GM21360 (cell line): Measurements from ENCODE around the gene USP24.
A peak's percentile ranks its signal among the peaks of the same experiment; 100 is the strongest.

Experiments
- ATAC-seq: cut with Tn5 transposase; IDR thresholded peaks from one replicate; pipeline ENCODE4 v1.9.1; 2021; ENCODE audit warnings: mild to moderate bottlenecking, moderate library complexity; ENCODE audit not compliant: unreplicated experiment

The USP24 gene

DNA sequence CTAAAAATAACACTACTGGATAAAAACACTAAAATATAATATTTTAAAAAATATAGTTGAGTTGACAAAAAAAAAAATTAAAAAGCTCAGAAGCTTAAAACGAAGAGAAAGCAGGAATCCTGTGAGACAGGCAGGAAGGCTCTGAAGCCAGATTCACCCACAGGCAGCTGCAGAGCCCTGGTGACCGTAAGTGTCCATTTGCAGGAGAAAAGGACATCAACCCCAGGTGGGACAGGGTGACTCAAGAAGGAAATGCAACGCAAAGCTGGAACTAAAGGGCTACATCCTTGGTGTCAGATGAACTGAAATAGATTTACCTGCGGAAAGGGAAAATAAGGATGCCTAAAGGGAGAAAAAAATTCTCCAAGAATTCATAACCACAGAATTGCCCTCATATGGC is 46.8 kb downstream of the USP24 start:
- no peak for ATAC-seq

- no peak for ATAC-seq
Measured at GRCh38 chr1:55167224-55167871, 47.8 kb downstream of the USP24 start.

- no peak for ATAC-seq
Measured at GRCh38 chr1:55164906-55165305, 50.3 kb downstream of the USP24 start.

- ATAC-seq: no peak
Measured at GRCh38 chr1:55159571-55159970, 55.6 kb downstream of the USP24 start.

DNA sequence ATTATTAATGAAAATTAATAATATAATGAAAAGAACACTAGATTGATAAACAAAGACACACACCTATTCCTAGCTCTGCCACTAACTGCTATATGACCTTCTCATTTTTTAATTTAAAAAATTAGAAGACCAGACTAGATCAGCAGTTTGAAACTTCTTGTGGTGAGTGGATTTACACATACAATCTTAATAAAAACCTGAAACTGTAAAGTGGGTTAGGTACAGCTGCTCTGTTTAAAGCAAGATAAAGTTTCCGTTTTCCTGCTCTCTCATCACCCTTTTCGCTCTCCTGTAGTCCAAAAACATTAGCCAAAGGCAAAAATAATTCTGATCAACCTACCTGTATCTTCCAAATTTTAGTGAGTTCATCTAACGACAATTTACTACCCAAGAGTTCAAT is 58.6 kb downstream of the USP24 start:
- ATAC-seq: no peak

- ATAC-seq: no peak
Measured at GRCh38 chr1:55156093-55156492, 59.1 kb downstream of the USP24 start.

- no peak for ATAC-seq
Measured at GRCh38 chr1:55155522-55155921, 59.6 kb downstream of the USP24 start.

DNA sequence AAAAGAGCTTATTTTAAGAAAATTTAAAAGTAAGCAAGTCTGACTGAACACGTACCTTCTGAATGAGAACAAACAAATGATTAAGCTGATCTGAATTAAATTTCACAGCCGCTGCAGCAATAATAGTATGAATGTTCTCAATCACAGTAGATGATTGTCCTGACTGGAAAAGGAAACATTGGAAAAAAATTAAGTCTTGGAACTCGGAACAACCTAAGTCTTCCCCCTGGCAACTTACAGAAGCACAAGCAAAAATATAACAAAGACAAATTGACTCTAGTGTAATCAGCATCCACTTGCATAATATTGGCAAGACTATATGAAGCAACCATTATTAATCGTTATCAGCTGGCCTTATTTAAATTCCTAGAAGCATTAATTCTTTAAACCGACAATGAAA is 60.5 kb downstream of the USP24 start:
- no peak for ATAC-seq

- ATAC-seq: no peak
Measured at GRCh38 chr1:55153031-55153430, 62.1 kb downstream of the USP24 start.

DNA sequence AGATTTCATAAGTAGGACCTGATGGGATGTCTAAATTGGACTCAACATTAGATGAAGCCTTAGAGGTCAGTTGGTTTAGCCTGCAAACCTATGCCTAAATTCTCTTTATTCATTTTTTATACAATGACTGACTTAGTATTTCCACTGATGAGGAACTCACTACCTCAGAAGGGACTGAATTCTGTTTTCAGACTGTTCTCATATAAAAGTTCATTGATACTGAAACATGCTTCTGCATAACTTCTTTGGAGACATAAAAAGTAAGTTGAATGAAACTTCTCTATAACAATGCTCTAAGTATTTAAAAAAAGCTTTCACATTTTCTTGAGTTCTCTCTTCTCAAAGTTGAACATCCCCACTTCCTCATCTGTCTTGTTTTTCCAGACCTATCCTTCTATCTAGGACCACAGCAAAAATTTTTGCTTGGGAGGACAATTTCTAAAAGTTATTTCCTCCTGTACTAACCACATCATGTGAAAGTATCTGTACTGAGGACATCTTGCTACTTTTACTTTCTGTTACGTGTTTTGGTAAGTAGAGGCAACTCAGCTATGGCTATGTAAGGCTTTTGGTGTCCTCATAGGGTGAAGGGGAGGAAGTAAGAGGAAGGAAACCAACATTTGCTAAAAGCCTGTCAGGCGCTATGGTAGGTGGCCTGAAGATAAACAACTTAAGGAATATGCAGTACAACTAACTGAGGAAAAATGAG is 64.1 kb downstream of the USP24 start:
- ATAC-seq: peak; percentile 73

- no peak for ATAC-seq
Measured at GRCh38 chr1:55148676-55149075, 66.5 kb downstream of the USP24 start.

- ATAC-seq: no peak
Measured at GRCh38 chr1:55147524-55147923, 67.6 kb downstream of the USP24 start.

DNA sequence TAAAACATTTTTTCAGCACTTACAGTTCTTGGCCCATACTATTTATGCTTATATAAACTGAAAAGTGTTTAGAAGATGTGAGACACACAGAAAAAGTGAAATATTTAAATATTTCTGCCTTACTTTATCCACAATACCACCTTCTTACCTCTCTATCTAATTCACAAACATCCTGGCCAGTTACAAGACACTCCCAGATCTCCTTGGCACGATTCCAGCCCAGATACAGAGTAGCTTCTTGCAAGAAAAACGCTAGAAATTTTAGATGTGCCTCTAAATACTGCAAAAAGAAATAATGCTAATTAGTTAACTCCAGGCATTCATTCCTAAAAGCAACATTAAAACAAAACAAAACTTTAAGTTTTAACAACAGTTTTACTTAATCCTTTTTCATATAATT is 68.4 kb downstream of the USP24 start:
- no peak for ATAC-seq

DNA sequence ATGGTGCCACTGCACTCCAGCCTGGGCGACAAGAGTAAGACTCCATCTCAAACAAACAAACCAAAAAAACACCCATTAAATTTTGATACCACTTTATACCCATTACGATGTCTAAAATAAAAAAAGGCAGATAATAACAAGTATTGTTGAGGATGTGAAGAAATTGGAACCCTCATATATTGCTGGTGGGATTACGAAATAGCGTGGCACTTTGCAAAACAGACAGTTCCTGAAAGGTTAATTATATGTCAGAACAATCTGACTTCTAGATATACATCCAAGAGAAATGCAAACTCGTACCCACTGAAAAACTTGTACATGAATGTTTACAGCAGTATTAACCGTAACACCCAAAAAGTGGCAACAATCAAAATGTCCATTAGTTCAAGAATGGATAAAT is 70.3 kb downstream of the USP24 start:
- ATAC-seq: no peak

DNA sequence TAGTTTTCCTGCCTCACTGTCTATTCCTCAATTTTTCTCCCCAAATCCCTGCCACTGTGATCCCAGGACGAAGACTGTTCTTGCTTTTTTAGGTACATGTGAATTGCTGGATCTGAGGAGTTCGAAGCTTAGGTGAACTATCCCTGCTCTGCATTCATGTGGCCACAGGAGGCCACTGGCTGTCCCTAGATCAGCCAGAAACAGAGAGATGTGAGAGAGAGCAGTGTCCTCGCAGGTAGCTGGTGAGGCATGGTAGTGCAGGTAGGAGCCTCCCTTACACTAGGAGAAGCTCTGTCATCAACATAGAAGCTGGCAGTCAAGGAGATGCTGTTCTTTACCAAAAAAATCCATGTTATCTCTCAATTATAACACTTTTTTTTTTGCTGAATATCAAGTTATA is 71.5 kb downstream of the USP24 start:
- ATAC-seq: no peak

DNA sequence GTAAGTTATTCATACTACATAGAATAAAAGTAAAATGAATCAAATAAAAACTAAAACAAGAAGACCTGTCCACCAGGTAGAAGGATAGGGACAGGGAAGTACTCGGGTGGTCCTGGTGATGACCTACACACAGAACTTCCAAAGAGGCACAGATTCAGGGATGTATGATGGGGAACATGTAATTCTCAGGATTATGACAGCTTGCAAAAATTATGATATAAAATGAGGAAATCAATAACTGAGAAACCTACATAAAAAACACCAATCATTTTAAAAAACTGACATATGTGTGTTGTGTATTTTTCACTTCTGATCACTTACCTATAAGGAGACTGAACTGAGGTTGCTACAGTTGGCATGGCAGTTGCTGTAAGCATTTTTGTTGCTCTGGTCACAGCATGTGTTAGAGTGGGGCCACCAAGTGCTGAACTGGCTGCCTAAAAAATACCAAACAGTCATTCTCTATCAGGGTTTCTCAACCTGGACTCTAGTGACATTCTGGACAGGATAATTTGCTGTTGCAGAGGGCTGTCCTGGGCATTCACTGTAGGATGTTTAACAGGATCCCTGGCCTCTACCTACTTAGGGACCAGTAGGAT is 73.8 kb downstream of the USP24 start:
- ATAC-seq: no peak

DNA sequence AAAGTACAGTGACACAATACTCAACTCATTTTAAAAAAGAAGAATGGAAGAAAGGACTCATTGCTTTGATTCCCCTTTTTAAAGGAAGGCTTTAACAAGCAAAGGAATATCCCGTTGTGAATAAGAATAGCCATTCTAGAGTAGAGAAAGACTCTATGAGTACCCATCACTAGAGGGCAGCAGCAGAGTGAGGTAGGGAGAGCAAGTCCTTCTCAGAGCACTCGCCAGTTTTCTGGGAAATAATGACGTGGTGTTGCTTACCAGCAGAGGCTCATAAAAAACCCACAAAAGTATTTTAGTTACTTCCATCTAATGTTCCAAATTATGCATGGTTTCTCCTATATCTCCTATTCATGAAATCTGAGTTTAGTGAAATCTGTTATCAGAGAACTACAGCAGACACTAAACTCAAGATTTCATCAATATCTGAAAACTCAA is 74.6 kb downstream of the USP24 start:
- peak; percentile 83 for ATAC-seq

GRCh38 chr1:55140137-55140536 is 75.0 kb downstream of the USP24 start:
- ATAC-seq: no peak

- ATAC-seq: no peak
Measured at GRCh38 chr1:55138823-55139222, 76.3 kb downstream of the USP24 start.

DNA sequence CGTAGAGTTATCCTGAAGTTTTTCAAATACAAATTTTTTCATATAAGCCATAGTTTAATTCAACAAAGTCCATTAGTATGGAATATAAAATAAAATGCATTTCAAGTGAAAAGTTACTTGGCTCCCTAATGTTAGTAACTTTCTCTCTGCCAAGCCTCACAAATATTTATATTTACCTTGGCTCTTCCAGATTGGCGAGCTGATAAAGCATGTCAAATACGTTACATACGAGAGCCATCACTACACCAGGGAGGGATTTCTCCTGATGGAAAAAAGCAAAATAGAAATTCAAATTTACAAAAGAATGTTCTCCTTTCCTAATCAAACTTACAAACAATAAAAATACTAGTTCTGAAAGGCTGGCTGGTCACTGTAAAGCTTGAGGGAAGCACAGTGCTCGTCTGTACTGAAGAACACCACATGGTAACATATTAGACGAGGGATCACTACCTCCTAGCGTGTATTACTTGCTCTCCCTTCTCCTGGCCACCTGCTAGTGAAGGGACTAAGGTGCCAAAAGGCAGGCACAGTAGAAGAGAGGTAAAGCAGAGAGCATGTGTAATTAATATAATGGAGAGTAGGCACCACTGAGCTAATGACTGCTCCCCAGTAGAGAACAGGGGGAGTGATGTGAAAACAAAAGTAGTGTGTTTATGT is 80.9 kb downstream of the USP24 start:
- ATAC-seq: no peak

DNA sequence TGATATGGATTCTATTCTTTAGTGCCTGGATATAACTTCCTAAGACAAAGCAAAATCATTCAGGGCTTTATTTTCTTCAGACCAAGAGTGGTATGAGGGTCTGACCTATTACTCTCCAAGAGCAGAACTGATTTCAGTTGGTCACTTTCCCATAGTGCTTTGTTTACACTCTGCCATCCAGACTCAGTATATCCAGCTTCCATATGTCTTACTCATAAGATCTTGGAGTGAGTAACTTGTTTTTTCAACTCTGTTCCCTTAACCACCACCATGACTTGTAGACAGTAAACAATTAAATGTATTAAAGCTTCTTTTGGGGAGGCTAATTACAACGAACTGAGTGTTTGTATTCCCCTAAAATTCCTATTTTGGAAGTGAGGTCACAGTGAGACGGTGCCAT is 83.4 kb downstream of the USP24 start:
- no peak for ATAC-seq

DNA sequence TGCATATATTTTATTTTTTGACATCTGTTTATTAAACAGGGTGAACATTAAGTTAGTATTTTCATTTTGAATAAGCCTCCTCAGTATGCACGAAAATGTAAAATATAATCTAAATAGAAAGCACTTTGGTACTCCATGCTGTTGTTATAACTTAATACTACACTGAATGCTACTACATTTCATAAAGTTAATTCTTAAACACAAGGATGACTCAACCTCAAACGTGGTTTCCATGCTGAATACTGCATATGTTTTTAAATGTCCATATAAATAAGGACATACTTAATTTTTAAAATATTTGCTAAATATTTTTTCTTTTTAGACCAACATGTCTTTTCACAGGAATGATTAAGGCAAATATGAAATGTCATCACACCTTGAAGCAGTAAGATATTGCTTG is 83.9 kb downstream of the USP24 start:
- ATAC-seq: no peak
